Stimulated activated naive CD8-positive, alpha-beta T cell treated with anti-CD3 and anti-CD28 coated beads, Interleukin-15, amount 100 ng/mL, for 72 hours (primary cell): ENCODE results near the gene DCUN1D5.
A peak's percentile ranks its signal among the peaks of the same experiment; 100 is the strongest.

ENCODE experiments used
- ATAC-seq: fragments of 150-1000 bp; cut with Tn5 transposase; 2 replicates; pipeline ENCODE4 v1.10.0; 2021; ENCODE audit warnings: mild to moderate bottlenecking, moderate library complexity
- DNase-seq, 2 donors: peaks; one replicate each; pipeline ENCODE4 v3.0.0; 2021 to 2022
- H3K27ac Mint-ChIP-seq, 2 donors: one replicate each; pipeline ENCODE4 v1.8.0; 2022; ENCODE audit warnings: mild to moderate bottlenecking in 2 of 2, mixed read lengths in 2 of 2, moderate library complexity in 2 of 2
- H3K27me3 Mint-ChIP-seq: one replicate; pipeline ENCODE4 v1.8.0; 2022; ENCODE audit warnings: mixed read lengths
- H3K4me1 Mint-ChIP-seq: one replicate; pipeline ENCODE4 v1.8.0; 2022; ENCODE audit warnings: mild to moderate bottlenecking, mixed read lengths
- H3K4me3 Mint-ChIP-seq, 2 donors: one replicate each; pipeline ENCODE4 v1.8.0; 2022; ENCODE audit warnings: mild to moderate bottlenecking in 2 of 2, mixed read lengths in 2 of 2, moderate library complexity in 1 of 2
- H3K9me3 Mint-ChIP-seq, 2 donors: one replicate each; pipeline ENCODE4 v1.8.0; 2022; ENCODE audit warnings: mixed read lengths in 2 of 2

The DCUN1D5 gene

GRCh38 chr11:103091801-103092524 lies at the start of gene DCUN1D5:
Gene DCUN1D5, minus strand, starts transcription at chr11:103092160. Its CDS starts 288 bp downstream, at chr11:103091872.
- H3K27ac Mint-ChIP-seq, result peak within 1 kb of the TSS; percentile 92 to 98
- H3K27me3 Mint-ChIP-seq, result peaks cover 2% of the 10 kb centered on the region
- H3K4me1 Mint-ChIP-seq, result peaks cover 27% of the 10 kb centered on the region
- ATAC-seq (peak; percentile 97), DNase-seq (peak; percentile 90 to 94)
- no peaks in the 10 kb centered on the region for H3K9me3 Mint-ChIP-seq
- H3K4me3 Mint-ChIP-seq, result peak within 1 kb of the TSS; percentile 92 to 94

GRCh38 chr11:103125462-103125861 lies 33.5 kb upstream of the DCUN1D5 start:
- no peak overlapping the region for H3K27ac Mint-ChIP-seq
- no peak for ATAC-seq

GRCh38 chr11:103114836-103115235 lies 22.9 kb upstream of the DCUN1D5 start:
- Mint-ChIP-seq H3K27me3 (no peaks in the 10 kb centered on the region), H3K4me3 (no peak overlapping the region), H3K4me1 (peaks cover 8% of the 10 kb centered on the region), H3K27ac (no peak overlapping the region), H3K9me3 (no peaks in the 10 kb centered on the region)
- DNase-seq, result no peak
- ATAC-seq, result no peak

More at GRCh38 chr11:103125462-103125861, 33.5 kb upstream of the DCUN1D5 start:
- DNase-seq, result no peak
- Mint-ChIP-seq H3K4me3 (no peak overlapping the region), H3K4me1 (no peaks in the 10 kb centered on the region), H3K27me3 (no peaks in the 10 kb centered on the region), H3K9me3 (no peaks in the 10 kb centered on the region)

GRCh38 chr11:103112364-103112763 lies 20.4 kb upstream of the DCUN1D5 start:
- no peak overlapping the region for H3K27ac Mint-ChIP-seq
- H3K4me3 Mint-ChIP-seq, result no peak overlapping the region

GRCh38 chr11:103111400-103111799 lies 19.4 kb upstream of the DCUN1D5 start:
- Mint-ChIP-seq H3K27me3 (no peaks in the 10 kb centered on the region), H3K27ac (no peak overlapping the region)

More at GRCh38 chr11:103112364-103112763, 20.4 kb upstream of the DCUN1D5 start:
- Mint-ChIP-seq H3K4me1 (peaks cover 12% of the 10 kb centered on the region), H3K9me3 (no peaks in the 10 kb centered on the region), H3K27me3 (no peaks in the 10 kb centered on the region)
- DNase-seq (no peak), ATAC-seq (no peak)

GRCh38 chr11:103110391-103110790 lies 18.4 kb upstream of the DCUN1D5 start:
- ATAC-seq (no peak), DNase-seq (no peak)
- Mint-ChIP-seq H3K9me3 (no peaks in the 10 kb centered on the region), H3K27ac (no peak overlapping the region), H3K27me3 (no peaks in the 10 kb centered on the region), H3K4me3 (peak overlapping the region in 1 of 2 donors; percentile 97), H3K4me1 (peaks cover 12% of the 10 kb centered on the region)

More at GRCh38 chr11:103111400-103111799, 19.4 kb upstream of the DCUN1D5 start:
- no peak for DNase-seq
- Mint-ChIP-seq H3K4me3 (no peak overlapping the region), H3K4me1 (peaks cover 12% of the 10 kb centered on the region), H3K9me3 (no peaks in the 10 kb centered on the region)
- no peak for ATAC-seq

- H3K9me3 Mint-ChIP-seq, result no peaks in the 10 kb centered on the region
- ATAC-seq, result no peak
- peak overlapping the region; percentile 85 to 97 for H3K4me3 Mint-ChIP-seq
- H3K27me3 Mint-ChIP-seq, result peaks cover under 1% of the 10 kb centered on the region
- peak overlapping the region; percentile 94 to 99 for H3K27ac Mint-ChIP-seq
- DNase-seq, result peak; percentile 5 to 15
- H3K4me1 Mint-ChIP-seq, result peaks cover 12% of the 10 kb centered on the region
Measured at GRCh38 chr11:103109818-103110388, 17.9 kb upstream of the DCUN1D5 start.

GRCh38 chr11:103108933-103109817 lies 17.2 kb upstream of the DCUN1D5 start, which contains the start of gene DYNC2H1:
Gene DYNC2H1, plus strand, starts transcription at chr11:103109426. Its CDS starts 149 bp downstream, at chr11:103109575.
- H3K4me1 Mint-ChIP-seq, result peaks cover 12% of the 10 kb centered on the region
- H3K27me3 Mint-ChIP-seq, result peaks cover 7% of the 10 kb centered on the region
- H3K9me3 Mint-ChIP-seq, result no peaks in the 10 kb centered on the region
- H3K4me3 Mint-ChIP-seq, result peak within 1 kb of the TSS; percentile 85 to 97
- DNase-seq, result peak; percentile 82 to 90
- H3K27ac Mint-ChIP-seq, result peak within 1 kb of the TSS; percentile 94 to 99
- ATAC-seq, result peak; percentile 97

- H3K27ac Mint-ChIP-seq, result no peak overlapping the region
- no peaks in the 10 kb centered on the region for H3K9me3 Mint-ChIP-seq
- H3K27me3 Mint-ChIP-seq, result peaks cover 25% of the 10 kb centered on the region
- no peak for ATAC-seq
- no peak for DNase-seq
- no peak overlapping the region for H3K4me3 Mint-ChIP-seq
- peaks cover 7% of the 10 kb centered on the region for H3K4me1 Mint-ChIP-seq
Measured at GRCh38 chr11:103097279-103097678, 5.3 kb upstream of the DCUN1D5 start.

GRCh38 chr11:103091064-103091800 lies 728 bp downstream of the DCUN1D5 start:
- ATAC-seq (peak; percentile 61), DNase-seq (peak; percentile 44 to 47)
- H3K9me3 Mint-ChIP-seq, result no peaks in the 10 kb centered on the region
- no peaks in the 10 kb centered on the region for H3K27me3 Mint-ChIP-seq
- peaks cover 32% of the 10 kb centered on the region for H3K4me1 Mint-ChIP-seq
- H3K27ac Mint-ChIP-seq, result peak overlapping the region; percentile 92 to 98
- peak overlapping the region; percentile 92 to 94 for H3K4me3 Mint-ChIP-seq

GRCh38 chr11:103086461-103086860 lies 5.5 kb downstream of the DCUN1D5 start:
- H3K9me3 Mint-ChIP-seq, result no peaks in the 10 kb centered on the region
- no peak for DNase-seq
- H3K27me3 Mint-ChIP-seq, result no peaks in the 10 kb centered on the region
- peaks cover 33% of the 10 kb centered on the region for H3K4me1 Mint-ChIP-seq
- H3K27ac Mint-ChIP-seq, result no peak overlapping the region
- ATAC-seq, result no peak
- H3K4me3 Mint-ChIP-seq, result no peak overlapping the region

- Mint-ChIP-seq H3K4me1 (peaks cover 33% of the 10 kb centered on the region), H3K27ac (no peak overlapping the region), H3K9me3 (no peaks in the 10 kb centered on the region), H3K27me3 (no peaks in the 10 kb centered on the region), H3K4me3 (no peak overlapping the region)
- ATAC-seq, result no peak
- no peak for DNase-seq
Measured at GRCh38 chr11:103085758-103086365, 6.1 kb downstream of the DCUN1D5 start.

- Mint-ChIP-seq H3K4me3 (no peak overlapping the region), H3K9me3 (no peaks in the 10 kb centered on the region), H3K27me3 (no peaks in the 10 kb centered on the region), H3K27ac (no peak overlapping the region), H3K4me1 (no peaks in the 10 kb centered on the region)
- ATAC-seq, result no peak
- no peak for DNase-seq
Measured at GRCh38 chr11:103079833-103080232, 12.1 kb downstream of the DCUN1D5 start.

GRCh38 chr11:103078710-103079109 lies 13.2 kb downstream of the DCUN1D5 start:
- DNase-seq (no peak), ATAC-seq (no peak)
- Mint-ChIP-seq H3K27ac (peak overlapping the region in 1 of 2 donors; percentile 15), H3K9me3 (no peaks in the 10 kb centered on the region), H3K27me3 (no peaks in the 10 kb centered on the region), H3K4me1 (no peaks in the 10 kb centered on the region), H3K4me3 (no peak overlapping the region)
